GM23248 (cell line): Measurements from ENCODE around the gene KCND1.

Experiments
- EZH2 ChIP-seq: fragments of 200-600 bp; sonication (generic); IDR thresholded peaks from 2 replicates; pipeline ENCODE4 v1.6.1; 2018; ENCODE audit warnings: antibody characterized with exemption, mild to moderate bottlenecking; ENCODE audit not compliant: insufficient read depth, poor library complexity, severe bottlenecking
- EZH2phosphoT487 ChIP-seq: fragments of 200-600 bp; sonication (generic); IDR thresholded peaks from 2 replicates; pipeline ENCODE4 v1.6.1; 2018; ENCODE audit warnings: antibody characterized with exemption, moderate library complexity, mild to moderate bottlenecking, low read depth; ENCODE audit not compliant: insufficient read depth

- no peak for TF ChIP-seq EZH2
- no peak for TF ChIP-seq EZH2phosphoT487
Measured at GRCh38 chrX:48972220-48973164, 848 bp upstream of the KCND1 start.
